ENCODE measurements around the gene FOXM1.

The FOXM1 gene

GRCh38 chr12:2835691-2836403 lies 41.1 kb downstream of the FOXM1 start:
- no peak for DNase-seq

- DNase-seq: no peak
Observed at GRCh38 chr12:2834581-2835491, 42.1 kb downstream of the FOXM1 start, which contains the start of gene NRIP2. TSS of gene NRIP2 (minus strand) at chr12:2835035. CDS start at chr12:2834983, 52 bp downstream.

- DNase-seq: no peak
Observed at GRCh38 chr12:2833810-2834209, 43.2 kb downstream of the FOXM1 start.

- DNase-seq: no peak
Observed at GRCh38 chr12:2833327-2833726, 43.6 kb downstream of the FOXM1 start.

GRCh38 chr12:2832550-2833127 lies 44.3 kb downstream of the FOXM1 start:
- no peak for DNase-seq

GRCh38 chr12:2829275-2829674 lies 47.7 kb downstream of the FOXM1 start:
- DNase-seq: no peak

GRCh38 chr12:2826721-2827515 lies 50.1 kb downstream of the FOXM1 start:
- DNase-seq: no peak

- no peak for DNase-seq
Observed at GRCh38 chr12:2826036-2826435, 50.9 kb downstream of the FOXM1 start.

GRCh38 chr12:2825132-2825531 lies 51.8 kb downstream of the FOXM1 start:
- no peak for DNase-seq

- no peak for DNase-seq
Observed at GRCh38 chr12:2824541-2824940, 52.4 kb downstream of the FOXM1 start.

GRCh38 chr12:2823483-2823882 lies 53.5 kb downstream of the FOXM1 start:
- DNase-seq: no peak

GRCh38 chr12:2820432-2820831 lies 56.5 kb downstream of the FOXM1 start:
- no peak for DNase-seq

- DNase-seq: no peak
Observed at GRCh38 chr12:2819810-2820209, 57.2 kb downstream of the FOXM1 start.

- DNase-seq: peak; percentile 57
Observed at GRCh38 chr12:2813214-2814185, 63.5 kb downstream of the FOXM1 start.

GRCh38 chr12:2812290-2813213 lies 64.4 kb downstream of the FOXM1 start, which contains the start of gene ITFG2:
TSS of gene ITFG2 (plus strand) at chr12:2812668. CDS start at chr12:2812761, 93 bp downstream.
- peak; percentile 95 for DNase-seq

GRCh38 chr12:2811801-2812200 lies 65.2 kb downstream of the FOXM1 start:
- DNase-seq: no peak

All from SIG-M5 (cell line).